ENCODE results near the gene UVSSA. TPM values are rescaled to one million over a fixed set of nuclear protein-coding genes. Genes with fewer than 3 reads are reported as not detected.
A peak's percentile ranks its signal among the peaks of the same experiment; 100 is the strongest.

The UVSSA gene
- total RNA-seq, 1 donor from 2014 or later: 28.3 TPM

DNA sequence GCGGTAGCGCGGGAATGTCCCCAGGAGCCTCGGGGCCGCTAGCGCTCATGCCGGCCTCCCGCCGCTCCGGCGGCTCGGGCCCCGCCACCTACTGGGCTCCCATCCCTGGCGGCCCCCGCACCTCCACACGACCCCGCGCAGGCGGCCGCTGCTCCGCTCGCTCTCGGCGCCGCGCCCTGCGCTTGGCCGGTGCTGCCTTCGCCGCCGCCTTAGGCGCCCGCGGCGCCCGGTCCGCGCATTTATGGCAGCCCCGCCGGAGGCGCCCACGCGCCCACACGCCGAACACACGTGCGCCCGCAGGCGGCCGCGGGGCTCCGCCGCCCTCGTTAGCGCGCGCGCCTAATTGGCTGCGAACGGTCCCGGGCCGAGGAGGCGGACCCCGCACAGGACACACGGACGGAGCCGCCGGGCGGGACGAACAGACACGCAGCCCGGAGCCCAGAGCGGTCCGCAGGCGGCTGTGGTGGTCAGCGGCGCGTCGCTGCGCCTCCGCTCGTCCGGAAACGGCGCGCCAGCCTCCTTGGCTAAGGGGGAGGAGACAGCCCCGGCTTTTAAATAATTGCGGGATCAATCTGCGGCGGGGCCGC is 59.5 kb downstream of the UVSSA start, which contains the start of gene NKX1-1:
TSS of gene NKX1-1 (minus strand) at position 49 of the 587 bp plus-strand sequence. CDS start at position 49, 0 bp downstream.
- Mint-ChIP-seq H3K27me3 (peaks cover 33% of the 10 kb centered on the region), H3K4me3 (no peak within 1 kb of the TSS), H3K36me3 (ENCODE audit: low read depth) (peaks cover 9% of the 10 kb centered on the region), H3K9me3 (peaks cover 6% of the 10 kb centered on the region), H3K4me1 (peaks cover 6% of the 10 kb centered on the region), H3K27ac (peak within 1 kb of the TSS; percentile 87)
- intact Hi-C loops (cut with micrococcal nuclease): loop anchor here (10.0 kb wide), 1 partner anchor 832 kb away; the partner anchor contains the start of gene TMEM271
- DNase-seq: peak; percentile 50

DNA sequence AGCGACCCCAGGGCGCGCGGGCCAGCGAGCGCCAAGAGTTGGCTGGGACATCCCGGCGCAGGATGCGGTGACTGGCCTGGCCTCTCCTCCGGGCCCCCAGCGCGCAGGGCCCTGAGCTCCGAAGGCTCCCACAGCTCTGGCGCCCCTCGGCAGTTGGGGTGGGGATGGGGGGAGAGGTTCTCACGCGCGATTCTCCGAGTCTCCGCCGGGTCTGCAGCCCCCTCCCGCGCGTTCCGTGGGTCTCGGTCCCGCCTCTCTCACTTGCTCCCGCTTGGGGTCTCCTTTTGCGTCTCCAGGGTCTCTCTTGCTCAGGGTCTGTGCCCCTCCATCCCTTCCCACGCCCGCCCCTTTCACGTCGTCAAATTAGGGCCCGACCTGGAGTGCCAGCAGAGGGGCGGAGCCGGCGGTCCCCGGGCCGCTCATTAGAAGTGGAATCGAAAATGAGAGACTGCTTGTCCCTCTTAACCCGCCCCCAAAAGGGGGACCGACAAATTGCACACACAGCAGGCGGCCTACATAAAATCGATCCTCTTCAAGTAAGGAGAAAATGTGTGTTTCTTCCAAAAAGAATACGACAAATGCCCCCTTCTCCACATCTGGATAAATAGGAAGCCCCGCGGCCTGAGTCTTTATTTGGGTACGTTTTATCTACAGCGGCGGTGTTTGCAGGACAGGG is 60.1 kb downstream of the UVSSA start:
- Mint-ChIP-seq H3K27ac (peak overlapping the region; percentile 69), H3K27me3 (peaks cover 29% of the 10 kb centered on the region), H3K4me1 (peaks cover 6% of the 10 kb centered on the region), H3K4me3 (no peak overlapping the region), H3K36me3 (ENCODE audit: low read depth) (peaks cover 9% of the 10 kb centered on the region), H3K9me3 (peaks cover 6% of the 10 kb centered on the region)
- intact Hi-C loops (cut with micrococcal nuclease): loop anchor here (10.0 kb wide), 1 partner anchor 832 kb away; the partner anchor contains the start of gene TMEM271
- DNase-seq: peak; percentile 55

DNA sequence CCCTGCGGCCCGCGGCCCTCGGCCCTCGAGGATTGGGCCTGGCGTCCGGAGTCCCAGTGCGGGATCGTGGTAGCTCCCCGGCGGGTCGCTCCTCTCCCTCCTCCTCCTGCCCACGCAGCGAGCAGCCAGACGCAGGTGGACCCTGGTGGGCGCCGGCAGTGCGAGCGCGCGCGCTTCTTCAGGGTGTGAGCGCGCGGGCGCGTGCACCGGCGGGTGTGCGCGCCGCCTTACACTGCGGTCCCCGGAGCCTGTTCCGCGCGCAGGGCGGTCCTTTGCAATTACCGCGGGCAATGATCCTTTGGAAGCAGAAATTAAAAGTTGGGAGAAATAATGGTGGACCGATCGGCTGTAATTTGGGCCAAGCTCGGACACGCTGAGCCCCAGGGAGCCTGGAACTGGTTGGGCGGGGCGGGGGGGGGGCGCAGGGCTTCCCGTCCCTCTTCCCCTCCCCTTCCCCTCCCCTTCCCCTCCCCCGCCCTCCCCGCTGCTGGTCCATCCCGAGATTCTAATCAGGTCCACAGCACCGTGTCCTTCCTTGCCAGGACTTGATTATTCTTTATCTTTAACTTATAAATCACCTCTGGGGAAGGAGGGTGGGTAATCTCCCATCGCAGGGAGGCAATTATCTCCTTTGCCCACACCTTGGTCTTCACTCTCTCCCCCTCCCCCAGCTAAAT is 60.8 kb downstream of the UVSSA start:
- Mint-ChIP-seq H3K9me3 (peaks cover 6% of the 10 kb centered on the region), H3K27me3 (peaks cover 29% of the 10 kb centered on the region), H3K36me3 (ENCODE audit: low read depth) (peaks cover 9% of the 10 kb centered on the region), H3K27ac (peak overlapping the region; percentile 64), H3K4me3 (peak overlapping the region; percentile 10), H3K4me1 (peaks cover 6% of the 10 kb centered on the region)
- peak; percentile 51 for DNase-seq
- intact Hi-C loops (cut with micrococcal nuclease): loop anchor here (10.0 kb wide), 1 partner anchor 833 kb away; the partner anchor contains the start of gene TMEM271

DNA sequence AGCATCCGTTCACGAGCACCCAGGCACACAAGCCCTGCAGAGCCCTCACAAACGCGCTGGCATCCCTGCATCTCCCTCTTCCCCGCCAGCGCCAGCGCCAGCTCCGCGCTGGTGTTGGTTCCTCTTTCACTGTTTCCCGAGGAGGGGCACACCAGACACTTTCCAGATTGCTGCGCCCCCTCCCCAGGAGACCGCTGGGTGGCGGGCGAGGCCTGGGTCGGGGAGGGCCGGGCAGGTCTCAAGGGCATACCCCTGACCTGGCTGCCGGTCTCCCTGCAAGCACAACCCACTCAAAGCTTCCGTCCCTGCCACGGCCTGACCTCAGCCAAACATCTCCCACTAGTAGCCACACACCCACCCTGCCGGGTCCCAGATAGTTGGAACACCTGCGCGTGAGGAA is 61.4 kb downstream of the UVSSA start:
- peaks cover 29% of the 10 kb centered on the region for H3K27me3 Mint-ChIP-seq
- DNase-seq: peak; percentile 53
- peak overlapping the region; percentile 64 for H3K27ac Mint-ChIP-seq
- H3K4me3 Mint-ChIP-seq: peak overlapping the region; percentile 10
- H3K4me1 Mint-ChIP-seq: peaks cover 6% of the 10 kb centered on the region
- H3K9me3 Mint-ChIP-seq: peaks cover 6% of the 10 kb centered on the region
- H3K36me3 Mint-ChIP-seq (ENCODE audit: low read depth): peaks cover 9% of the 10 kb centered on the region
- intact Hi-C loops (cut with micrococcal nuclease): loop anchor here (10.0 kb wide), 1 partner anchor 834 kb away; the partner anchor contains the start of gene TMEM271

DNA sequence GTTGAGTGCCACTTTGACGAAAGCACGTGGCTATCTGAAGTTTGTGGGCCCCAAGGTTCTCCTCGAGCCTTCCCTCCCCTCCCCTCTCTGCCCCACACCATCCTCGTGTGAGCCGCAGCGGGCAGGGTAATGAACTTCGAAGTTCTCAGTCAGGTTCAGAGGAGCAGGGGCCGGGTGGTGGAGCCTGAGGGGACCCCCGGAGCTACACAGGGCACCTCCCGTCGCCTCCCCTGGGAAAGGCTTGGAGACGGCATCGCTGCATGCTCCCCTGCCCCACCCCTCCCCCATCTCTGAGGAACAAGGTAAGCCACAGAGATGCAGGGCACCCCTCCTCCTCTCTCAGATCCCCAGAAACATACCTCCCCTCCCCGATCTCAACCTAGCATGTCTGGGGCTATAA is 62.1 kb downstream of the UVSSA start:
- Mint-ChIP-seq H3K27me3 (peaks cover 28% of the 10 kb centered on the region), H3K4me3 (no peak overlapping the region), H3K36me3 (ENCODE audit: low read depth) (peaks cover 9% of the 10 kb centered on the region), H3K4me1 (peaks cover 6% of the 10 kb centered on the region), H3K27ac (no peak overlapping the region), H3K9me3 (peaks cover 6% of the 10 kb centered on the region)
- peak; percentile 32 for DNase-seq
- intact Hi-C loops (cut with micrococcal nuclease): loop anchor here (10.0 kb wide), 1 partner anchor 834 kb away; the partner anchor contains the start of gene TMEM271

DNA sequence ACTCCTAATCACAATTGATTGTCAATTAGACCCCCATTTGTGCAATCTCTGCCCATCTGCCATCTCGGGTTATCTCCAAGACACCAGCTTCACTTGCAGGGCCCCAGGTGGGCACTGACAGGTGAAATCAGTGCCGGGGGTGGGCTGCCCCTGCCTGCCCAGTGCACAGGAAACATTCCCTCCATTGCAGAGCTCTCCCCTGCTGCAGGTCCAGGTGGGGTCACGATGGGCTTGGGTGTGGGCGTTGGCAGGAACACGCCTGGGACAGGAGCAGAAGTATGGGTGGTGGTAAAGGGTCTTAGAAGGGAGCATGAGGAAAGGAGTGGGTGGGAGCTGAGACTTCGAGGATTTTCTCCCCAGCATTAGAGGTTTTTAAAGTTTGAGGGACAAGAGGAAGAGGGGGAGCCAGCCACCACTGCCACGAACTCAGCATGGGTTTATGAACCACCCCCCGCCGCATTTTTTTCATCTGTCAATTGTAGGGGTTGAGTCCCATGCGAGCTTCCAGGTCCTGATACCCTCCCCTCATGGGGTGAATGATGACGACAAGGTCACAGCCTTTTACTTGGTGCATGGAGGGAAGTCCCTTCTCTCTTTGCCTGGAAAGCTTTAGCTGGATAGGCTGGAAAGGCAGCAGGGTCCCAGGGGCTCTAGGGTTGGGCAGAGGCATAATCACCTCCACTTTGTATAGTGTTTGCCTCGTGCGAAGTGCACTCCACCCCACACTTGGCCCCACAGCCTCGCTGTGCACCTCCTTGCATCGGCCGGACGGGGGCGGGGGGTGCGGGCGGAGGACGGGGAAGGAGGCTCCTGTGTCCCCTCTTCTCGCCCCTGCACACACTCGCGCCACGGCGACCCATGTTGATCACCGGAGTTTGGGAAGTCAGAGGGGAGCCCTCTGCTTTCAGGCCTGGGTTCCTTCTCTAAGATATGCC is 62.8 kb downstream of the UVSSA start:
- Mint-ChIP-seq H3K9me3 (peaks cover 6% of the 10 kb centered on the region), H3K4me1 (peaks cover 6% of the 10 kb centered on the region), H3K27me3 (peaks cover 28% of the 10 kb centered on the region), H3K27ac (peak overlapping the region; percentile 51), H3K36me3 (ENCODE audit: low read depth) (peaks cover 9% of the 10 kb centered on the region), H3K4me3 (no peak overlapping the region)
- intact Hi-C loops (cut with micrococcal nuclease): loop anchor here (10.0 kb wide), 1 partner anchor 835 kb away; the partner anchor contains the start of gene TMEM271
- DNase-seq: peak; percentile 46

DNA sequence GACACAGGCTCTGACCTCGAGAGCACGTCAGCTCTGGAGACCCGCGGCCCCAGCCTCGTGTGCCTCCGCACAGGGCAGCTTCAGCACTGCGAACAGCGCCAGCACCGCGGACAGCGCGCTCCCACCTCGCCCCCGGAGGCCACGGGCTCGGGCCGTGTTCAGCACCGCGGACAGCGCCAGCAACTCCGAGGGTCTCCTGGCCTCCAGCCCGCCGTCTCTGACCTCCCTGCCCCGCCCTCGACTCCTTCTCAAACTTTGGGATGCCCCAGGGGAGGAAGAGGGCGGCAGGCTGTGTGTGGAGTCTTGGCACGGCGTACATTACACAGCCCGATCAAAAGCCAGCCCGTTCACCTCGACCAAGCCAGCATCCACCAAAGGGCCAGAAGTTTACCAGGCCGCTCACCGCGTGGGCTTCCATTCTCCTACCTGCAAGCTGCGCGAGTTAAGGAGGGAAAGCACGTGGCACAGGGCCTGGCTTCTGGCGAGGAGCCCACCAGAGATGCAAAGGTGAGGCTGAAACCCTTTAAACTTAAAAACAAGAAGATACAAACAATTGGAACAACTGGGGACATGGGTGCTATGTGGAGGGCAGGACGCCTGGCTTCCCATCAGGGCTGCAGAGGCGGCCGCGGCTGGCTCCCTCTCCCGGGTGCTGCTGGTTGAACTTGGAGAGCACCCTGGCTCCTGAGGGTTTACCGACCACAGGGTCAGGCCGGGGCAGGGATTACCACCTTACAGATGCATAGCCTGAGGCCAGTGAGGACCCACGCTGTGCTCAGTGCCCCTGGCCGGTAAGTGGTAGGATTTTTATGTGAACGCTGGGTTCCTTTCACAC is 63.7 kb downstream of the UVSSA start:
- intact Hi-C loops (cut with micrococcal nuclease): no loop called here
- Mint-ChIP-seq H3K27me3 (peaks cover 23% of the 10 kb centered on the region), H3K27ac (no peak overlapping the region), H3K4me3 (no peak overlapping the region), H3K36me3 (ENCODE audit: low read depth) (peaks cover 5% of the 10 kb centered on the region), H3K9me3 (peaks cover 6% of the 10 kb centered on the region), H3K4me1 (peaks cover 4% of the 10 kb centered on the region)
- peak; percentile 83 for DNase-seq

DNA sequence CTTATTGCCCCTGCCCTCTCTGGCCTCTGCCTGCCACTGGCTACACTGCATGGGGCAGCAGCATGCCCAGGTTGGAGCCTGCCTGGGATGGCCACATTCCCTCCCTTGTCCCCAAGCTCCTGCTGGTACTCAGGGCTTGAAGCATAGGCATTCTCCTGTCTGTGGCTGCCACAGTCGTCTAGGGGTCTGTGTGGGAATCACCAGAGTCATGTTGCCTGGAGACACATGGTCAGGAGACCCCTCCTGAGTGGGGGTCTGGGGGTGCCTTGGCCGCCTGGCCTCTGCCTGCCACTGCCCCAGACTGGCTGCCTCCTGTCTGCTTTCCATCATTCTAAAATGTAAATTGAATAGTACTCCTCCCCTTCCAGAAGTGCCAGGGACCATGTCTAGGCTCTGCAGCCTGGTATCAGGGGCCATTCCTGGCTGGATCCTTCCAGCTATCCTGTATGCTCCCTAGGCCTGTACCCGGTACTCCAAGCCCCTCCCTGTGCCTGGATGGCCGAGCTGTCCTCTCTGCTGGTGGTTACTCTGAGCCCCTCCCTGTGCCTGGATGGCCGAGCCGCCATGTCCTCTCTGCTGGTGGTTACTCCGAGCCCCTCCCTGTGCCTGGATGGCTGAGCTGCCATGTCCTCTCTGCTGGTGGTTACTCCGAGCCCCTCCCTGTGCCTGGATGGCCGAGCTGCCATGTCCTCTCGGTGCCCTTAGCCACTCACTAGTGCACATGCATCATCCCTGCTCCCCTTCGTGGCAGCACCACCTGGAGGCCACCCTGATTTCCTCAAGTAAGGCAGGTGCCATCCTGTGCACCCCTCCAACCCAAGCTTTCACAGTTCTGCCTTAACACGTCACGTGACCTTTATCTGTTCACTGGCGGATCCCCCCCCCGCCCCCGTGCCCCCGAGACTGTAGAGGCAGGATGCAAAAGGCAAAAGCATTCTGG is 64.7 kb downstream of the UVSSA start:
- peaks cover 27% of the 10 kb centered on the region for H3K27me3 Mint-ChIP-seq
- H3K36me3 Mint-ChIP-seq (ENCODE audit: low read depth): peaks cover 5% of the 10 kb centered on the region

DNA sequence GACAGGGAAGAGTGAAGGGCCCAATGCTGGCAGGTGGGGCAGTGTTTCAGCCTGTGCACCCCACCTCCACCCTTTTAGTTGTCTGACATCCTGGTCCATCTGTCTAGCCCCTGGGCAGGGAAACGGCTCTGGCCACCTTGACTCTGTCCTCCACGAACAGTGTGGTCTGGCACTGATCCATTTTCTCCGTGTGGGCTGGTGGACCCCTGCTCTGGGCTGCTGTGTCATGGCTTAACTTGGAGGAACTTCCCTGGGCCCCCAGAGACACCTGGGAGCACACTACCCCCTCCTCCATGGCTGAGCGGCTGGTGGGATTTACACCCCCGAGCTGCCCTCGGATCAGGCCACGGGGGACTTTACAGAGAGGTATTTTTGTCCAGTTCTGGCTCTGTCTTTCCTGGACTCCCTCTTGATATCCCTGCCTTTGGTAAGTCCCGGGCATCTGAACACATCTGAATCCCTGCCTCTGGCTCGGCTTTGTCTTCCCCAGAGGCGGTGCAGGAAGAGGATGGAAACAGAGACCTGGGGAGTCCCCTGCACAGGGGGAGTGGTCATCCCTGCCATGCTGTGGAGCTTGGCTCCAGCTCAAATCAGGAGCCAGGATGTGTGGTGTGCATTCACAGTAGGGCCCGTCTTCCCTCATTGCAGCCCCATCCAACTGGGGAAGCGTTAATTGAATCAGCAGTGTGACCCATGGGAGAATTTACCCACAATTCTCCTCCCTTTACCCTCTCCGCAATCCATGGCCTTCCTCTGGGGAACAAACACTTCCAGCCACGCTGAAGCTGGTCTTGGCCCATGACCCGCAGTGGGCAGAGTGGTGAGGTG is 65.6 kb downstream of the UVSSA start:
- H3K36me3 Mint-ChIP-seq (ENCODE audit: low read depth): peaks cover 3% of the 10 kb centered on the region
- intact Hi-C loops (cut with micrococcal nuclease): no loop called here
- peak; percentile 41 for DNase-seq
- H3K9me3 Mint-ChIP-seq: peaks cover 3% of the 10 kb centered on the region
- peaks cover 23% of the 10 kb centered on the region for H3K27me3 Mint-ChIP-seq
- H3K4me3 Mint-ChIP-seq: no peak overlapping the region
- no peak overlapping the region for H3K27ac Mint-ChIP-seq
- H3K4me1 Mint-ChIP-seq: peaks cover 2% of the 10 kb centered on the region

More for the DNA sequence above, 64.7 kb downstream of the UVSSA start:
- intact Hi-C loops (cut with micrococcal nuclease): no loop called here
- H3K27ac Mint-ChIP-seq: no peak overlapping the region
- H3K4me3 Mint-ChIP-seq: no peak overlapping the region
- H3K4me1 Mint-ChIP-seq: peaks cover 4% of the 10 kb centered on the region
- peak; percentile 40 for DNase-seq
- peaks cover 6% of the 10 kb centered on the region for H3K9me3 Mint-ChIP-seq

DNA sequence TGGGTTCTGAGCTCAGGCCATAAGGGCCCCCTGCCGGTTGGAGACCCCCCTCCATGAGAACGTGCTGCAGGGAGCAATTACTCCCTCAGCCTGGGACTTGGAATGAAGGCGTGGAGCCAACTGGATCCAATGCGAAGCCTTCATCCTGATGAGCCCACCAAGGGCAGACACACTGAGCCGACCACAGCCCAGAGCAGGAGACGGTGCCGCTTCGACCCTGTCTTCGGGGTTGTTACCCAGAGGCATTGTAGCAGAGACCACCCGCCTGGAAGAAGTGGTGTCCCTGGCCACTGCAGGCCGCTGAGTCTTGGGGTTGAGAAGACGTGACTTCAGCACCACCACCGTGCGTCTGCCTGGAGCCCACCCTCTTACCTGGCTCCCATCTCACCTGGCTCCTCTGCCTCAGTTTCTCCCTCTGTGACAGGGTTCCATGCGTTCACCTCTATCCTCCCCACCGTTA is 66.2 kb downstream of the UVSSA start:
- no peak overlapping the region for H3K27ac Mint-ChIP-seq
- H3K27me3 Mint-ChIP-seq: peaks cover 18% of the 10 kb centered on the region
- peaks cover 3% of the 10 kb centered on the region for H3K9me3 Mint-ChIP-seq
- peaks cover 2% of the 10 kb centered on the region for H3K4me1 Mint-ChIP-seq
- H3K4me3 Mint-ChIP-seq: no peak overlapping the region
- peak; percentile 40 for DNase-seq
- peaks cover 2% of the 10 kb centered on the region for H3K36me3 Mint-ChIP-seq (ENCODE audit: low read depth)
- intact Hi-C loops (cut with micrococcal nuclease): no loop called here
